Measurements from ENCODE around the gene DNASE1L1.
A peak's percentile ranks its signal among the peaks of the same experiment; 100 is the strongest.

Gene DNASE1L1

DNA sequence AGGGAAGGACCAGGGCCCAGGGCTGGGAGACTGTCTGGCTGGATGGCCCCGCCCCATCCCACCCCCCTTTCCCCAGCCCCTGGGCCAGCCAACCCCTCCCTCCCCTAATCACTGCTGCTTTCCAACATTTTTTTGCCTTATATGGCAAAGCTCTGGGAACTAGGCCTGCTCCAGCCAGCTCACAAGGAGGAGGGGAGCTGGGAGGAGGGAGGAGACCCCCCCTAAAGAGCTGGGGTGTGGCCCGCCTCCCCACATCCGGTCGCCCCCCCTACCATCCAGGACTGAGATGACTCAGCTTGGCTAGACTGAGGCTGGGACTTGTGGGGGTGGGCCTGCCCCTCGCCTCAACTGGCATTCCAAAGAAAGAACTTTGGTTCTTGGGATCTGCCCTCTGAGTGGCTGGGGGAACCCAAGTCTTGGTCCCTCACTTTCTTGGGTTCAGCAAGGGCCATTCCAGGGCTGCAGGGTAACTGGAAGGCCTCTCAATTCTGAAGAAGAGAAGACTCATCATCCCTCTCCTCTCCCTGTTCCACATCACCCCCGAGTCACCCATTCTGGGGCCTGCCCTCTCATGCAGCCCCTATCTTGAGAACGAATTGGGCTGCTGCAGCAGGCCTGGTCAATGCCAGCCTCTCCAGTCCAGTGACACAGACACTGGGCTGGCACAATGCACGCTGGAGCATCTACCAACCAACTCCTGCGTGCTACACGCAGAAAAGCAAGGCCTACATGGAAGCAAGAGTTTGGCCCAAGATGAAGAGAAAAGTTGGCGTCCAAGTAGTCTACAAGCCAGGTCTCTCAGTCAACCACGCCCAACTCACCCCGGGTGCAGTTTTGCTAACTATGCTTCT lies 39.4 kb downstream of the DNASE1L1 start:
- POLR2A ChIA-PET = no interaction called here
- CTCF ChIA-PET = interaction anchor here (1.8 kb wide), 1 partner anchor 166 kb away, joined by 4 read pairs; no protein-coding TSS in a partner anchor
- TF ChIP-seq, protein P1, sequence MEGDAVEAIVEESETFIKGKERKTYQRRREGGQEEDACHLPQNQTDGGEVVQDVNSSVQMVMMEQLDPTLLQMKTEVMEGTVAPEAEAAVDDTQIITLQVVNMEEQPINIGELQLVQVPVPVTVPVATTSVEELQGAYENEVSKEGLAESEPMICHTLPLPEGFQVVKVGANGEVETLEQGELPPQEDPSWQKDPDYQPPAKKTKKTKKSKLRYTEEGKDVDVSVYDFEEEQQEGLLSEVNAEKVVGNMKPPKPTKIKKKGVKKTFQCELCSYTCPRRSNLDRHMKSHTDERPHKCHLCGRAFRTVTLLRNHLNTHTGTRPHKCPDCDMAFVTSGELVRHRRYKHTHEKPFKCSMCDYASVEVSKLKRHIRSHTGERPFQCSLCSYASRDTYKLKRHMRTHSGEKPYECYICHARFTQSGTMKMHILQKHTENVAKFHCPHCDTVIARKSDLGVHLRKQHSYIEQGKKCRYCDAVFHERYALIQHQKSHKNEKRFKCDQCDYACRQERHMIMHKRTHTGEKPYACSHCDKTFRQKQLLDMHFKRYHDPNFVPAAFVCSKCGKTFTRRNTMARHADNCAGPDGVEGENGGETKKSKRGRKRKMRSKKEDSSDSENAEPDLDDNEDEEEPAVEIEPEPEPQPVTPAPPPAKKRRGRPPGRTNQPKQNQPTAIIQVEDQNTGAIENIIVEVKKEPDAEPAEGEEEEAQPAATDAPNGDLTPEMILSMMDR (IDR thresholded peaks at IDR 0.05; ENCODE audit: control extremely low read depth, extremely low read depth, low read depth, missing control alignments) = no peak
- DNase-seq (ENCODE audit: extremely low spot score) = peak; percentile 36

GRCh38 chrX:154368630-154369448 lies 40.2 kb downstream of the DNASE1L1 start:
- TF ChIP-seq, protein P1 (IDR thresholded peaks at IDR 0.05; ENCODE audit: control extremely low read depth, extremely low read depth, low read depth, missing control alignments) = no peak
- peak; percentile 63 for DNase-seq (ENCODE audit: extremely low spot score)
- ChIA-PET CTCF (interaction anchor here (0.7 kb wide), 1 partner anchor 165 kb away, joined by 3 read pairs; no protein-coding TSS in a partner anchor), POLR2A (interaction anchor here (0.8 kb wide), 1 partner anchor 10 kb away, joined by 3 read pairs; no protein-coding TSS in a partner anchor)

DNA sequence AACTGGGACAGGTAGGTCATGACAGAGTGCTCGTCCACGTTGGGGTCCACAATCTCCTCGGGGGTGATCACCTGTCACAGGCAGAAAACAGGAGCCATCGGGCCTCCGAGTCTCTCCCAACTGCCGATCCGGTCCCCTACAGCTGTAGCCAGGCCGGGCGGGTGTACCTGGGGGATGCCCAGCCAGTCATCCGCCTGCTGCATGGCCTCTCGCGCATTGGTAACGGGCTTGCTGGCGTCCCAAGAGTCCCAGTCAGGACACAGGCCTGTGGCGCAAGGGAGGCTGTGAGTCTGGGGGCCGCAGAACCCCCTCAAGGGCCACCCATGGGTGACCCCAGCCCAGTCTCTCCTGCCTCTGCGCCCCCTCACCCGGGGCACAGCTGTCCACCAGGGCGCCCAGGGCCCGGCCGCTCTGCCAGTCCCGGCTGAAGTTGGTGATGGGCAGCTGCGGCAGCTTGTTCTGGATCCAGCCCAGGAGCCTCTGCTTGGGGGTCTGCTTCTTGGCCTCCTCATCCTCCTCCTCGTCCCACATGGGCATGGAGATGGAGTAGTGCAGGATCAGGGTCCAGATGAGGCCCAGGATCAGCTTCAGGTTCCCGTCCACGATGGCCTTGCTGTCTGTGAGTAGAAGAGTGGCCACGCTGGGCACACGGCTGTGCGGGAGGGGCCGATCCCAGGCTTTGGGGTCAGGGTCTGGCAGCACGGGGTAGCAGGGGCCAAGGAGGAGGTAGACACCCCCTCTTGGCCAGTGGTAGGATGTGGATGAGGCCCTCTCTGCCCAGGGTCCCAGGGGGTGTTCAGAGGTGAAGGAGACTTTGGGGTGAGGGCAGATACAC lies 41.4 kb downstream of the DNASE1L1 start:
- no peak for DNase-seq (ENCODE audit: extremely low spot score)
- ChIA-PET POLR2A (interaction anchor here (0.8 kb wide), 1 partner anchor 9 kb away, joined by 3 read pairs; no protein-coding TSS in a partner anchor), CTCF (no interaction called here)
- TF ChIP-seq, protein P1 (IDR thresholded peaks at IDR 0.05; ENCODE audit: control extremely low read depth, extremely low read depth, low read depth, missing control alignments) = no peak

DNA sequence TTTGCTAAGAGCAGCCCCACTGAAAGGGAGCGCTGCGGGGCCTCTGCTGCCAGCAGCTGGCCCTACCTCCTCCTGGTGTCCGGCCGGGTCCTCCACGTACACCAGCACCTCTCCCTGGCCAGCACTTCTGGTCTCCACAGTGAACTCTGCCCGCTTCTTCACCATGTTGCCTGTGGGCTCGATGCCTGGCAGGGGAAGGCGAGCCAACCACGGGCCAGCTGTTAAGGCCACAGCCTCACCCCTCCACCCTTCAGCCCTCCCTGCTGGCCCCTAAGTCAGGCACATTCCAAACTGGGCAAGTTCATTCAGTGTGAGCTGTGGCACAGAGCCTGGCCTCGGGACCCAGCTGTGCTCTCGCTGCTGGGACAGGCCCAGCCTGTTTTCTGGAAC lies 42.4 kb downstream of the DNASE1L1 start:
- TF ChIP-seq, protein P1 (IDR thresholded peaks at IDR 0.05; ENCODE audit: control extremely low read depth, extremely low read depth, low read depth, missing control alignments) = no peak
- ChIA-PET CTCF (no interaction called here), POLR2A (no interaction called here)
- no peak for DNase-seq (ENCODE audit: extremely low spot score)

GRCh38 chrX:154365997-154366665 lies 42.9 kb downstream of the DNASE1L1 start:
- CTCF ChIA-PET = no interaction called here
- POLR2A ChIA-PET = no interaction called here
- TF ChIP-seq, protein P1 (IDR thresholded peaks at IDR 0.05; ENCODE audit: control extremely low read depth, extremely low read depth, low read depth, missing control alignments) = no peak
- DNase-seq (ENCODE audit: extremely low spot score) = no peak

Measured in GM10248 (cell line).